Suprapubic skin (tissue), 4 donors: ENCODE results near the gene LASP1. TPM values are rescaled to one million over a fixed set of nuclear protein-coding genes. Genes with fewer than 3 reads are reported as not detected.
A peak's percentile ranks its signal among the peaks of the same experiment; 100 is the strongest.

ENCODE experiments used
- DNase-seq, 2 donors: peaks; one replicate each; pipeline ENCODE4 v3.0.0-alpha.2; 2019; ENCODE audit warnings: low spot score in 2 of 2
- H3K27ac ChIP-seq: fragments of 200-600 bp; sonication (generic); one replicate; pipeline ENCODE4 v1.5.1; 2019
- H3K27me3 ChIP-seq: fragments of 200-600 bp; sonication (generic); one replicate; pipeline ENCODE4 v1.5.1; 2019
- H3K36me3 ChIP-seq: fragments of 200-600 bp; sonication (generic); one replicate; pipeline ENCODE4 v1.5.1; 2019
- H3K4me1 ChIP-seq: fragments of 200-600 bp; sonication (generic); one replicate; pipeline ENCODE4 v1.5.1; 2019
- H3K4me3 ChIP-seq: fragments of 200-600 bp; sonication (generic); one replicate; pipeline ENCODE4 v1.5.1; 2019; ENCODE audit warnings: mild to moderate bottlenecking
- H3K9me3 ChIP-seq: fragments of 200-600 bp; sonication (generic); one replicate; pipeline ENCODE4 v1.5.1; 2019
- CTCF ChIP-seq, 2 donors: fragments of 200-600 bp in 1 of 2; fragments of 450-650 bp in 1 of 2; sonication (generic) in 1 of 2; IDR thresholded peaks; one replicate each; pipeline ENCODE4 v1.5.1; 2016 to 2019; ENCODE audit warnings: antibody characterized with exemption in 2 of 2, mild to moderate bottlenecking in 1 of 2, moderate library complexity in 1 of 2
- EP300 ChIP-seq: sonication (generic); formaldehyde crosslinking; IDR thresholded peaks from one replicate; pipeline ENCODE4 v1.6.1; 2017; ENCODE audit warnings: antibody characterized with exemption
- POLR2A ChIP-seq, 2 donors: fragments of 450-650 bp; IDR thresholded peaks; one replicate each; pipeline ENCODE4 v1.6.1; 2017; ENCODE audit warnings: antibody characterized with exemption in 2 of 2, mild to moderate bottlenecking in 2 of 2, moderate library complexity in 2 of 2
- POLR2AphosphoS5 ChIP-seq, 3 donors: sonication (generic); formaldehyde crosslinking; IDR thresholded peaks; one replicate each; pipeline ENCODE4 v1.6.1; 2017; ENCODE audit warnings: antibody characterized with exemption in 3 of 3
- WGBS: methylation state at CpG from one replicate; pipeline ENCODE4 v1.1.5; 2018; 5-methylcytosine and 5-hydroxymethylcytosine counted together
- total RNA-seq, 4 donors: library from RNA; depleted of rRNA; stranded (reverse); fragments of >200 nt; gene quantifications; one replicate each; pipeline ENCODE4 v1.1.0, GENCODE V29; 2016

Gene LASP1
- total RNA-seq, 4 donors from 2014 or later: 83.1 to 124 (median 99.6) TPM

- Histone ChIP-seq H3K9me3 (no peaks in the 10 kb centered on the region), H3K27ac (no peak overlapping the region), H3K4me3 (no peak overlapping the region), H3K4me1 (peaks cover 44% of the 10 kb centered on the region), H3K27me3 (no peaks in the 10 kb centered on the region), H3K36me3 (peaks cover 72% of the 10 kb centered on the region)
- WGBS: 75% methylated on average over 10 of the region's 13 CpGs
- no peak for DNase-seq
- no peak for TF ChIP-seq POLR2AphosphoS5 (IDR thresholded peaks at IDR 0.05)
- no peak for TF ChIP-seq EP300
- no peak for TF ChIP-seq POLR2A (IDR thresholded peaks at IDR 0.05)
Observed at GRCh38 chr17:38892620-38893019, 22.8 kb downstream of the LASP1 start.

- peak overlapping the region; percentile 15 for H3K27ac ChIP-seq
- peaks cover 68% of the 10 kb centered on the region for H3K36me3 ChIP-seq
- no peak overlapping the region for H3K4me3 ChIP-seq
- WGBS: 90% methylated on average over 5 of the region's 5 CpGs
- no peaks in the 10 kb centered on the region for H3K9me3 ChIP-seq
- no peaks in the 10 kb centered on the region for H3K27me3 ChIP-seq
- no peak for DNase-seq
- TF ChIP-seq POLR2A (IDR thresholded peaks at IDR 0.05) (no peak), EP300 (no peak), CTCF (IDR thresholded peaks at IDR 0.05) (no peak), POLR2AphosphoS5 (IDR thresholded peaks at IDR 0.05) (no peak)
- H3K4me1 ChIP-seq: peaks cover 46% of the 10 kb centered on the region
Observed at GRCh38 chr17:38893113-38893512, 23.3 kb downstream of the LASP1 start.

- no peak overlapping the region for H3K4me3 ChIP-seq
- no peaks in the 10 kb centered on the region for H3K9me3 ChIP-seq
- H3K36me3 ChIP-seq: peaks cover 65% of the 10 kb centered on the region
- TF ChIP-seq POLR2A (IDR thresholded peaks at IDR 0.05): no peak
- no peak for TF ChIP-seq EP300
- TF ChIP-seq CTCF (IDR thresholded peaks at IDR 0.05): no peak
- 50% methylated on average over 6 of the region's 6 CpGs for WGBS
- H3K27me3 ChIP-seq: no peaks in the 10 kb centered on the region
- peaks cover 51% of the 10 kb centered on the region for H3K4me1 ChIP-seq
- peak overlapping the region; percentile 15 for H3K27ac ChIP-seq
- no peak for DNase-seq
Observed at GRCh38 chr17:38893607-38894006, 23.7 kb downstream of the LASP1 start.

GRCh38 chr17:38894276-38894675 lies 24.4 kb downstream of the LASP1 start:
- Histone ChIP-seq H3K9me3 (no peaks in the 10 kb centered on the region), H3K27ac (peak overlapping the region; percentile 15)

GRCh38 chr17:38896346-38896954 lies 26.6 kb downstream of the LASP1 start:
- Histone ChIP-seq H3K4me3 (no peak overlapping the region), H3K27me3 (no peaks in the 10 kb centered on the region), H3K4me1 (peaks cover 75% of the 10 kb centered on the region), H3K9me3 (no peaks in the 10 kb centered on the region), H3K36me3 (peaks cover 52% of the 10 kb centered on the region), H3K27ac (peak overlapping the region; percentile 30)
- TF ChIP-seq CTCF (IDR thresholded peaks at IDR 0.05) (no peak), POLR2AphosphoS5 (IDR thresholded peaks at IDR 0.05) (no peak), EP300 (no peak), POLR2A (IDR thresholded peaks at IDR 0.05) (no peak)
- DNase-seq: no peak
- WGBS: 50% methylated on average over 11 of the region's 13 CpGs

More at GRCh38 chr17:38894276-38894675, 24.4 kb downstream of the LASP1 start:
- no peak for DNase-seq
- peaks cover 67% of the 10 kb centered on the region for H3K36me3 ChIP-seq
- peaks cover 57% of the 10 kb centered on the region for H3K4me1 ChIP-seq
- H3K4me3 ChIP-seq: no peak overlapping the region
- TF ChIP-seq CTCF (IDR thresholded peaks at IDR 0.05) (no peak), EP300 (no peak), POLR2AphosphoS5 (IDR thresholded peaks at IDR 0.05) (no peak), POLR2A (IDR thresholded peaks at IDR 0.05) (no peak)
- WGBS: 60% methylated on average over 7 of the region's 7 CpGs
- no peaks in the 10 kb centered on the region for H3K27me3 ChIP-seq
